HUDEP-2 (cell line): ENCODE results near the gene KIF26A.

Source experiments
- DNase-seq, 76 experiments: peaks; one replicate each; lab custom pipeline; 2025; ENCODE audit not compliant: unreplicated experiment in 76 of 76; lab: John Stamatoyannopoulos, UW

The KIF26A gene

DNA sequence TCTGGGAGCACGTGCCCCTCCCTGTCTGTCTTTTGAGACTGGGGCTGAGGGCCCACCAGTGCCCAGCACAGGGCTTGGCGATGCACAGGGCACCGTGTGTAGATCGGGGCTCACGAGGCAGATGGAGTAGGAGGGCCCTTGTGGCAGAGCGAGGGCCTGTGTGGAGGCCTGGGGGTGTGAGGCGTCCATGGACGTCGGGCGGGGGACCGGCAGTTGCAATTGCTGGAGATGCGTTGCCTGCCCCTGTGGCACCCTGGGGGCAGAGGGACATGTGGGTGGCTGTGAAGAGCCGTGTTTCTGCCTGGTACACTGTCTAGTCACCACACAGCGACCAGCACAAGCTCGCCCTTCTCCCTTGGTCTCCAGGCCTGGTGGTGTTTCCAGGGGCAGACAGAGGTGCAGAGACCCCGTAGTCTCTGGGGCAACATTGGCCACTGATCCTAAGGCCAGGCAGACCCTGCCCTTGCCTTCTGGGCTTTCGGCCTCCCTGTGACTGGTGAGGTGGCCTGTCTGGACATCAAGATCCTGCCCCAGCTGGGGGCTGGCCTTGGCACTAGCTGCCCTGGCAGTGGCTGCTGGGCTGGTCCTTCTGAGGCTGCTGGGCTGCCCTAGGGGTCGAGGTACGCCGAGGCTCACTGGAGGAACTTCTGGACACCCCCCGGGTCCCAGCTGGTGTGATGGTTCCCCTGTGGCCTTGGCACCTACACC is 14.5 kb downstream of the KIF26A start:
- DNase-seq = no peak

DNA sequence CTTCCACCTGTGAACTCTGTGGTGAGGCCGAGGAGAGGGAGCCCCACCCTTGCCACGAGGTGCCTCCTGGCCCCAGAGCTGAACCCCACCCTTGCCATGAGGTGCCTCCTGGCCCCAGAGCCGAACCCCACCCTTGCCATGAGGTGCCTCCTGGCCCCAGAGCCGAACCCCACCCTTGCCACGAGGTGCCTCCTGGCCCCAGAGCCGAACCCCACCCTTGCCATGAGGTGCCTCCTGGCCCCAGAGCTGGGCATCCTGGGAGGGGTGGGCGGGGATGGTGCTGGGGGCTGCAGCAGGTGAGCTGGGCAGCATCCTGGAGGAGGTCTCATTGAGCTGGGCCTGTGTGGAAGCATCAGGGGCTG is 15.0 kb downstream of the KIF26A start:
- peak in 62 of 76 experiments; percentile 3 to 82 (median 58) for DNase-seq

DNA sequence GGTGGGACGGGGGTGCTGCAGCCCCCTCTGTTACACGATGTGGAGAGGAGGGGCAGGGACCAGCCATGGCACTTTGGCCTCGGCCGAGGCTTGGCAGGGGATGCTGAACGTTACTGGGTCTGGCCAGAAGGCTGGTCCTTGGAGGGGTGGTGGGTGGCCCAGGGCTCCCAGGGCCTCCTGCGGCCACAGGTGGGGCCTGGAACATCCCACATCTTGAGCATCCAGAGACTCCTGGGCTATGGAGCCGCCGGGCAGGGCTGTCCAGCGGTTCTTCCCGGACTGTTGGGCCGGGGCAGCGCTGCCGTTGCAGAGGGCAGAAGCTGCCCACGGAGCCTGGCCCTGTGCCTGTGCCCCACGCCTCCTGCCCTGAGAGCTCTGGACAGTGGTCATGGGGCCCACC is 15.9 kb downstream of the KIF26A start:
- no peak for DNase-seq

DNA sequence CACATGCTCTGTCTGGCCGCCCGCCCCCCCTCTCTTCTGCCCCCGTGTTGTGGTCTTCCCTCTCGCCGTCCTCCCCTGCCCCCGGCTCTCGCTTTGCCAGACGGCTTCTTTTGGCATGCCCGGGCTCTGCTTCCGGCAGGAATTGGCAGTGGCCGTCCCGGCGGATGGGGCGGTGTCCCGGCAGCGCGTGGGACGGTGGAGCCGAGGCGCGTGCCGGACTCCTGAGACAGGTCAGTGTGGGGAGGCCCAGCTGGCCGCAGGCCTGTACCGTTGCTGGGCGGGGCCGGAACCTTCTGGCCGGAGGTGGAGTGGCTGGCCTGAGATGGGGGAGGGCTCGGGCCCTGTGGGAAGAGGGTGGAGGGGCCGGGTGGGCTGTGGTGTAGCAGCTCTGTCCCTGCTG is 17.1 kb downstream of the KIF26A start:
- peak in 6 of 76 experiments; percentile 16 to 45 (median 26) for DNase-seq

DNA sequence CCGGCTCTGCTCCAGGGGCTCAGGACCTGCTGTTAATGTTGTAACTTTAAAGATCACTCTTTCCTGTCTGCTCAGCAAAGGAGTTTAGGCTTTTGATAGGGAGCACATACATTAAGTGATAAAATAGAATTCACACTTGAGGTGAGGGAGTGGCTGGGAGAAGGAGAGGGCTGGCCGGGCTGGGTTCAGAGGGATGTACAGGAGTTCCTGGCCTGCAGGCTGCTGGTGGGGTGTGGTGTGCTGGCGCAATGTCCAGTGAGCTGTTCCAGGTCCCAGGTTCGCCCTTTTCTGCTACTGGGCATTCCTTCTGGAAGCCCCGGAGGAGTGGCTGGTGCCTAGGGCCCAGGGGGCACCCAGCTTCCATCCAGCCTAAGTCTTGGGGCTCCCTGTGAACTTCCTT is 17.8 kb downstream of the KIF26A start:
- DNase-seq = peak in 7 of 76 experiments; percentile 11 to 25 (median 20)

DNA sequence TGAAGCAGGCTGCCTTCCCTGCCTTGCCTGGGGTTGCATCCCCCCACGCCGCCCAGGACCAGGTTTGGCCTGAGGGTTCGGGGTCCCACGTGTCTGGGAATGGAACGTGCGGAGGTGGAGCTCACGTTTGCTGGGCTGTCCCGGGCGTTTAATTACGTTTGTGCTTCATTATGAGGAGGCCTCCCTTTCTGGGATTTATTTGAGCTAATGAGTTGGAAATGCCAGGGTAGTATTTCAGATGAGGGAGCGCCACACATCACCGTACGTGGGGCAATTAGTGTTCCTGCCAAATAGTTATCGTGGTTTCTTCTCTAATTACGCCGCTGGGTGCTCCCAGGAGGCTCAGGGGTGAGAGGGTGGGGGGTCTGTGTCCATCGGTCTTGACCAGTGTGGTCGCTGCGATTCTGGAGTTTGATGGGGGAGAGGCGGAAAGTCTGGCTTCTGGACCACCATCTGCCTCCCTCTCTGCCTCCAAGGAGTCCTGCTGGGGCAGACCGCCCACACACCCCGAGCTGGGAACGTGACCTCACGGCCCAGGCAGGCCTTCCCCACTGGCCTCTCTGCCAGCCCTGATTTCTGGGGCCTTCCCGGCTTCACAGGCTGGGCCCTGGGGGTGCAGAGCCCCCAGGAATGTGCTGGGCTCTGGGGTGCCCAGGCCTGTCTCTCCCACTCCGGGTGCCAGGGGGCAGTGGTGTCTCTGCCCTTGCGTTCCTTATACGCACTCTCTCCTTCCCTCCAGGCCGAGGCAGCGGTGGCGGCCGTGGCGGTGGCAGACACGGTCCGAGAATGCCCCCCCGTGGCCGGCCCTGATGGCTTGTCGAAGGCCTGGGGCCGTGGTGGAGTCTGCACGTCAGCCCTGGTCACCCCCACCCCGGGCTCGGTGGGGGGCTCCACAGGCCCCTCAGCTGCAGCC is 18.9 kb downstream of the KIF26A start:
- DNase-seq = no peak

DNA sequence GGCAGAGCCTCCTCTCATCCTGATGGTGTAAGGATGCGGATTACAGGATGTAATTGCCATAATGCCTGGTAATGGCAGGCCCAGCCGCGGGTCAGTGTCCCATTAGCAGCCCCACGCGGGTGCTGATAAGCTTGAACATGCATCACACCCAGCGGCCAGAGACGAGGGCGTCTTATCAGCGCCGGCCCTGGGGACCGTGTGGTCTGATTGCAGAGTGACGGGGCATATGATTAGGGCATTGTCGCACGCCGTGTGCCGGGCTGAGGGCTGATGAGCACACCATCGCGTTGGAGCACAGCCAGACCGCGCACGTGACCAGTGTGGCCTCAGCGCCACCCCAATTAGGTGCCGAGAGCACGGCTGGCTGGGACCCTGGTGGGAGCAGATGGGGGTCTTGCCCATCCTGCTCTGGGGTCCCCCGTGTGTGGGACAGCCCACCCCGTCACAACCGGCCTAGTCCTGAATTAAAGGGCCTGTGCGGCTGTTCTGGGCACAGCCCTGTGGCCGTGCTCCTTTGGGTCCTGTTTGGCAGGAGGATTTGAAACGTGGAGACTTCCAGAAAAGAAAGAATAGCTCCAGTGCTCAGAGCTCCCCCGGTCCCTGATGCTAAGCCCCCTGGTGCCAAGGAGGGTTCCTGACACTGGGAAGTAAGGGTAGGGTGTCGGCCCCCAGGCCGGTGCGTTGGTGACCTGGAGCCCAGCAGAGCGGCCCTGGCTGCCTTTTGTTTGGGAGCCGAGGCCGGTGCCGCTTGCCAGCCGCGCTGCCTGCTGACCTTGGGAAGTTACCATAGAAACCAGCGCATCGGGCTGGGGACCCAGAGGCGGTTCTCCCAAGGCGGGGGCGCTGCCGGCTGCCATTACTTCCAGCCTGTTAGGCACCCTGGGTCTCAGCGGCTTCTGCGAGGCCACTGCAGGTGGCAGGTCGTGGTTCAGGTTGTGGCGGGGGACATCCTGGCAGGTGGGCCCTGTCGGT is 20.7 kb downstream of the KIF26A start:
- peak in 75 of 76 experiments; percentile 69 to 97 (median 94) for DNase-seq

DNA sequence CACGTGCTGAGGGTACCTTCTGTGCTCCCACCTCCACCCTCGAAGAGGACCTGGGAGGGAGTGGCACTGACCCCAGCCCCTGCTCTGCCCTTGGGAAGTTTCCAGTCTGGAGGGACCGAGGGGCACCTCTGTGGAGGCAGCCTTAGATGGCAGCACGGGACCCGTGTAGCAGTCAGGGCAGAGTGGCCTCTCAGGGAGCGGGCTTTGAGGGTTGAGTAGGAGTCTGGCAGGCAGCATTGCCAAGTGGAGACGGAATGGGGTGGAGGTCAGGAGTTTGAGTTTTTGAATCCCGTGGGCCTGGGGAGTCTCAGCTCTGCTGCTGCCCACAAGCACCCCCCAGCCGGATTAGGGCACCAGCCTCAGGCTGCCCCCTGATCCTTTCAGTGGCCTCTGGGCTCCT is 21.6 kb downstream of the KIF26A start:
- DNase-seq = no peak

DNA sequence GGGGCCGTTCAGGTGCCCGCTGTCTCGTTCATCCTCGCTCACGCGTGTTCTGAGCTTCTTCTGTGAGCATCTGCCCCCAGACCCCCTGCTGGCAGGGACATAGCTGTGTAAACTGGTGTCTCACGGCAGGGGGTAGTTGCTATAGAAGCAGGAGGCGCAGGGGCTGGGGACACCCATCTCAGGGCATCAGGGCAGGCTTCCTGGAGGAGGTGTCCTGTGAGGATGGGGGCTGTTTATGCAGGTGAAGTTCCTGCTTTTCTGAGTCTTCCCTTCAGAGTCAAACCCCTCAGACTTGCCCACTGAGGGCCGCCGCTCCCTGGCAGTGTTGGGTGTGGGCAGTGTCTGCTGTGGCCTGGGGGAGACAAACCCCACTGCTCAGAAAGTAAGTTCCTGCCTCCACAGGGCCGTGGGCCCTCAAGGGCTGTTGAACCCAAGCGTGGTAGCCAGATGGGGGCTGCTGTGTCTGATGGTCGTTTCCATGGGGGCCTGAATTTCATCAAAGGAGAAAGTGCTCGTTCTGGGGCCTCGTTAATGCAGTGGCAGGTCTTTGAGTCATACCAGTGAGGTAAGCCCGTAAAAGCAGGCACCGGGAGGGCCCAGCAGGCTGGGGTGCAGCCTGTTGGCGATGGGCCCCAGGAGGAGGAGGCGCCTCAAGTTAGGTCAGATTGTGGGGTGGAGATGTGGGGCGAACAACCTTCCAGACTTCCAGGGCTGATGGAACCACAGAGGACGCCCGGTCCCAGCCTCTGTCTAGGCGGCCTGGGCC is 23.4 kb downstream of the KIF26A start:
- peak in 6 of 76 experiments; percentile 6 to 23 (median 18) for DNase-seq

DNA sequence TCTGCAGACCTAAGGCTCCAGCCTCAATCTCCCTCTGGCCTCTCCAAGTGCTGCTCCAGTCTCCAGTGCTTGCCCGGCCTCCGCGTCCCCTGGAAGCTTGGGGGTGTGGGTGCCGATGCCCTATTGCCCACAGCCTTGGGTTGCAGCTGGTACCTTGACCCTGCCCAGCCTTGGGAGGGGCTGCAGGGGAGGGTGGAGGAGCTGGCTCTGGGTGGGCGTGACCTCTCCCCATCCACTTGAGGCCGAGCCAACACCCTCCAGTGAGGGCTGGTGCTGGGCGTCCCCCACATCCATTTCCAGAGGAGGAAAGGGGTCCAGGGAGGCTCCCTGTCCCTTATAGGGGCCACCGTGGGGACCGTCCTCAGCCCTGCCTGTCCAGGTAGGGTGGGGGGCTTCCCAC is 24.1 kb downstream of the KIF26A start:
- peak in 20 of 76 experiments; percentile 7 to 59 (median 29) for DNase-seq

DNA sequence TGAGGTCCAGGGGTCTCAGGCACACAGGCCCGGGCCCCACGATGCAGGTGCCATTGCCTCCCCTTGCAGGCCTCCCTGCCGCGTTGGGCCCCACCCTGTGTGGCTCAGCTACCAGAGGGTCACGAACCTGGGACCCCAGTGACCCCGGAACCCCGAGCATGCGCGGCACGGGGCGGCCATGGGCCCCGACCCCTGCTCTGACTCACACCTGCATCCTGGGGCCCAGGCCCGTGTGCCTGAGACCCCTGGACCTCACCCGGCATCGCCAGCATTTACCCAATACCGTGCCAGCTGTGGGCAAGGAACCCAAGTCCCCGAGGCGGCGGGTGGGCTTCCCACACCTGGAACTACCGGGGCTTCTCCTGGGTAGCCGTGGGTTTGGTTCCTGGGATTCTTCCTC is 25.2 kb downstream of the KIF26A start:
- DNase-seq = no peak

DNA sequence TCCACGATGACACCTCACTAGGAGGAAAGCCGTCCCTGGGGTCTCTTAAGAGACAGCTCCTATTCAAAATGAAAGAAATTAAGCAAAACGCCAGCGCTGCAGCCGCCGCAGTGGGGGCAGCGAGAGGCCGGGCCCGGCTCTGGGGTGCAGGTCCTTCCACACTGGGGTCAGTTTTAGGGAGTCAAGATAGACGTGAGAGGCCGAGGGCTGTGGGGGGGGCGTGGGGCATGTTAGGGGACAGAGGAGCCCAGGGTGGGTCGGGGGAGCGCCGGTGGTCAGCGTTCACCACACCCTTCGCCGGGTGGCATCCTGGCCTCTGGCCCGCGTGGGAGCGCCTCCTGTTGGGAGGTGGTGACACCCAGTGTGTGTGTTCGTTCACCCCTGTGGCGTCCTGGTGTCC is 25.7 kb downstream of the KIF26A start:
- DNase-seq = no peak

DNA sequence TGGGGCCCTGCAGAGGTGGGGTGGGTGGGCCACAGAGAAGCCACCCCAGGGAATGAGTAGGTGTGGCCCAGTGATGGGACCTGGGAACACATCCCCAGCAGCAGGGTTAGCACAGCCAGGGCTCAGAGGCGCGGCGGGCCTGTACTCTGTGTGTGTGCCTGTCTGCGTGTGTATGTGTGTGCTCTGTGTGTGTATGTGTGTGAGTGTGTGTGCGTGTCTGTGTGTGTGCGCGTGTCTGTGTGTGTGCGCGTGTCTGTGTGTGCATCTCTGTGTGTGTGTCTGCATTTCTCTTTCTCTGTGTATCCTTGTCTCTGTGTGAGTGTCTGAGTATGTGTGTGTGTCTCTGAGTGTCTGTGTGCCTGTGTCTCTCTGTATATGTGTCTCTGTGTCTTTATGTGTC is 26.1 kb downstream of the KIF26A start:
- no peak for DNase-seq

DNA sequence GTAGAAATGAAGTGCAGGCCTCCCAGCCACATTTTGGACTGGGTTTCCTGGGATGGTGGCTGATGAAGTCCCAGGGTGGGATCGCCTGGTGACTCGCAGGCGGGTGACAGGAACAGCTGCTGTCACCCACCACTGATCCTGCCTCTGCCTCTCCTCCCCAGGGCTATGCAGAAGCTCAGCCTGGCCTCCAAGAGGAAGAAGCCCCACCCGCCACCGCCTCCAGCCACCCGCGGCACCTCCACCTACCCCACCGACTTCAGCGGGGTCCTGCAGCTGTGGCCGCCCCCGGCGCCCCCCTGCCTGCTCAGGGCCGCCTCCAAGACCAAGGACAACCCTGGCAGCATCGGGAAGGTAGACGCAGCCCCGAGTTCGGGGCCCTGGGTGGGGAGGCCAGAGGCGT is 28.3 kb downstream of the KIF26A start:
- DNase-seq = no peak

DNA sequence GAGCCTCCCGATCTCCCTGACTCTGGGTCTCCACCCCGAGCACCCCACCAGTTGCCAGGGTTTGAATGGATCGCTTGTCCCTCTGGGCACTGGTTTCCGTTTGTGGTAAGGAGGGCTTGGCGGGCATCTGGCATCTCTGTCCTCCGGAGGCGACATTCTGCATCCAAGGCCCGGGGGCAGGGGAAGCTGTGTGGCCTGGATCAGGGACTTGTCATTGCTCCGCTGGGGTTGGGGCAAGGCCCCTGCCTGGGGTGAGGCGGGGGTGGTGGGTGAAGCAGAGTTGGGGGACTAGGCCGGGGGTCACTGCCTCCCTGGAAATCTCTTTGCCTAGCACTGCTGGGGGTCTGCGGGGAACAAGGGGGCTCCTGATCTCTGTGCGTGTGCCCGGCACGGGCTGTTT is 30.2 kb downstream of the KIF26A start:
- no peak for DNase-seq

DNA sequence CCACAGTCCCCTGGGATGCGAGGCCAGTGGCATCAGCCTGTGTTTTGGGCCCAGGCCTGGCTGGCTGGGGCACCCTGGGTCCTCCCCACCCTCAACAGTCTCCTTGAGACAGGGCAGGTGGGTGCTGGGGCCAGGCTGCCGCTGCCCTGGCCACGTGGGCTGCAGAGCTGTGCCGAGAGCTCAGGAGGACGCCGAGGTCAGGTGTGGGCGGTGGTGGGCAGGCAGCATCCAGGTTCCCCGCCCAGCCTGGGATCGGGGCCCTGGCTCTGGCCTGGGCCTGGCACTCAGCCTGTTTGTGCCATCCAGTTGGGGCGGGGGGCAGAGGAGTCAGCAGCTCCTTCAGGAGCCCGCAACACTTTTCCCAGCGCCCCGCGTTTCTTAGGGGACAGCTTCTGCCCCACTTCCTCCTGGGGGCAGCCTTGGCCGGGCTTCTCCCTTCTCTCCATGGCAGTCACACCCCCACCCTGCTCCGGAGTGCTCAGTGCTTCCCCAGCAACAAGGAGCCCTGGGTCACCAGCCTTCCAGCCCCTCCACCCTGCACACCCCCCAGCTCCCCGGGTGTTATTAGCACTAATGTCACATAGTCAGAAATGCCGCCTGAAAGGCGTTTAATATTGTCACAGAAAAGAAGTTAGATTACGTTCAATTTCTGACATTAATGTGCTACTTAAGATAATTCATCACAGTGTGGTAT is 30.8 kb downstream of the KIF26A start:
- no peak for DNase-seq

DNA sequence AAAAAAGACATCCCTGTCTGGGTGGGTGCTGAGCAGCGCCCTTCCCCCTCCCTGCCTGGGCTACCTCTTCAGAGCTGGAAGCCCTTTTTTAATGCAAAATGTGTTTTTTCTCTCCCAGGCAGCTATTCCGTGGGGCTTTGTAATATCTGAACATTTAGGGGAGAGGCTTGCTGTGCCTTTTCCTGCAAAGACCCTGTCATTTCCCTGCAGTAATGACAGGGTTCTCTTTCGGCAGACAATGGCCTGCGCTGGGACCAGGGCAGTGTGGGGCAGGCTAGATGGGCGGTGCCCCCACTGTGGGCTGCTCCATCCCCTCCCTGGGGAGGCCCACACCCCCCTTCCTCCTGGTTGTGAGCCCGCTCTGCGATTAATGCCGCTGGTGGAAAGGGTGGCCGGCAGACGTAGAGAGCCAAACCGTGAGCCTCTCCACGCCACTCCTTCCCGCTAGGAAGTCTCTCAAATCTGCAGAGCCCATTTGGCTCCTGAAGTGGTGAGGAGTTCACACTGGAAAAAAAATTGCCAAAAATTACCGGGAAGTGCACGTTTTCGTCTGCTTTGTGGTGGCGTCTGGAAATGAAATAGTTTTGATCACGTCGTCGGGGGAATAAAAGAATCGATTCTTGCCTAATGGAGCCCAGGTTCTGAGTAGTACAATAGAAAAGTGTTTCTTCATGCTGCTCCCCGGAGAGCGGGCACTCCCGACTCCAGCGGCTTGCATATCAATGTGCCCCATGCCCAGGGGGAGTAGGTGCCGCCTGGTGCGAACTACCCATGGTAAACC is 31.5 kb downstream of the KIF26A start:
- no peak for DNase-seq

DNA sequence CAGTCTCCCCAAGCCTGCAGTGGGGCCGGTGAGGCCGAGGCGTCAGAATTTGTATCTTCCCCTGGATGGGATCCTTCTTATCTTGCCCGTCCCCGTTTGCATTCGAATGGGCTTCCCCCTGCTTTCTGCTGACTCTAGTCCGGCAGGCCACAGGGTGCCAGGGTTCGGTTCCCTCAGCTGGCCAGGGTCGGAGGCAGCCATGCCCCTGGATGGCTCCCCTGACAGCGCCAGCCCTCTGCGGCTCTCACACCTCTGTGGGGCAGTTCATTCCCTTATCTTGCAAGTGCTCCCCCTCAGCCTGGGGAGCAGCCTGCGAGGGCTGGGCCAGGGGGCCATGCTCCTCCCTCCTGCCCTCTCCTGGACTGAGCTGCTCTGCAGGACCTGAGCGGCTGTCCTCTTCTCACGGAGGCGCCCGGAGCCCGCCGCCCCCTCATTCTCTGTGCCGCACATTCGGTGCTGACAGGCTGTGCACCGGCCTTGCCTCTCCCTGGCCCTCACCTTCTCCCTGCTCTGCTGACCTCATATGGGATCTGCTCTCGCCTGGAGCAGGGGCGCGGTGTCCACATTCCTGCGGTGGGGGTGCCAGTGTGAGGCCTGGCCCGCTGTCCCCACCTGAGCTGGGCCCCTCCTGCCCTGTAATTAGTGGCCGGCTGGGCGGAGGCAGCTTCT is 32.8 kb downstream of the KIF26A start:
- no peak for DNase-seq
